ENCODE measurements around the gene NCKAP5L. TPM values are rescaled to one million over a fixed set of nuclear protein-coding genes. Genes with fewer than 3 reads are reported as not detected.

Gene NCKAP5L
- total and polyA plus RNA-seq, 9 of the 15 experiments (the other 6 are each of a cell fraction or from before 2014, with no cell fraction given), result 0.01 to 14.4 (median 3.7) TPM

DNA sequence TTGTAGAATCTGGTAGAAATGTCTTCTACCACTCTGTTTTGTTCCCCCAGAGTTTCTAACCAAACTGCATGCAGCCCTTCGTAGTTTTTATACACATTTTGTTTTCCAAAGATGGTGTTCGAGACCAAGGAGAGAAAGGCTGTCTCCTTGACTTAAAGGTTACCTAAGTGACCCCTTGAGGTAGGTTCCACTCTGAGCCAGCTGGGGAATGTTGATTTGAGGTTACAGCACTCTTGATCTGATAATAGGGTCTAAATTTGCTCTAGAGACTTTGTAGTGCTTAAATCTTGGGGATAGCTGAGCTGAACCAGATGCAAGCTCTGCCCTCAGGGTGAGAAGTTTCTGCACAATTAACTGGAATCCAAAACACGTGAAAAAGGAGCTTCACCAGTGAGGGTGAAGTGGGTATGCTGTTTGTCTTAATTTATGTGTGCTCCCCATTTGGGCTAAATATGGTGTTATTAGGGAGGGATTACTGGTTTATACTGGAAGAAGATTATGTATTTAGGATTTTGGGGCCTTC is 83.8 kb downstream of the NCKAP5L start (continued):
- TF ChIP-seq ZNF592 (IDR thresholded peaks at IDR 0.05), result no peak
- TF ChIP-seq RCOR1 (IDR thresholded peaks at IDR 0.05; ENCODE audit: borderline replicate concordance in 1 of 2, low read depth in 2 of 2, low read length in 2 of 2), result peak in 1 of 2 experiments; percentile 29; a peak in 1 of 4 replicates

GRCh38 chr12:49741882-49742620 is 86.2 kb downstream of the NCKAP5L start:
- Histone ChIP-seq H3K4me1 (replicated peaks in 1 of 2; ENCODE audit: control insufficient read depth in 2 of 2, insufficient read depth in 2 of 2, low read length in 2 of 2) (peaks cover 10 to 18% of the 10 kb centered on the region in 2 experiments), H4K20me1 (replicated peaks; ENCODE audit: control insufficient read depth, insufficient read depth, low read length) (peaks cover 36% of the 10 kb centered on the region), H3K27ac (ENCODE audit: extremely low read depth, low read depth, low read length) (peak overlapping the region; percentile 99), H3K4me2 (ENCODE audit: insufficient read depth, low read length) (peak overlapping the region; percentile 100), H3K36me3 (ENCODE audit: control insufficient read depth, insufficient read depth, low read length) (peaks cover 34% of the 10 kb centered on the region), H3K27me3 (ENCODE audit: control insufficient read depth in 2 of 2, insufficient read depth in 2 of 2, low read length in 2 of 2) (no peaks in the 10 kb centered on the region), H2AFZ (ENCODE audit: low read depth, low read length) (peak overlapping the region; percentile 94), H3K9me3 (replicated peaks; ENCODE audit: control insufficient read depth, insufficient read depth, low read depth, low read length) (0 out of 2 replicates have a peak, but pooled peaks cover 2% of the 10 kb centered on the region), H3K79me2 (ENCODE audit: control insufficient read depth, insufficient read depth, low read length) (peaks cover 56% of the 10 kb centered on the region), H3K4me3 (peak overlapping the region; percentile 71), H3K9ac (ENCODE audit: insufficient read depth in 1 of 2, low read depth in 2 of 2, low read length in 2 of 2) (peak overlapping the region; percentile 93 to 94), H3K9me1 (ENCODE audit: control insufficient read depth, insufficient read depth, low read length) (peaks cover 4% of the 10 kb centered on the region)
- intact Hi-C loops (cut with micrococcal nuclease) (loop anchor here (1.0 to 2.0 kb wide), 3 partner anchors 35 to 86 kb away; partner anchors contain the start of genes FMNL3 and NCKAP5L), in situ Hi-C loops (cut with MboI) (no loop called here)
- ChIA-PET CTCF (ENCODE audit: low intra/inter-chr PET ratio) (interaction anchor here (0.7 to 0.9 kb wide), 2 partner anchors 8 to 97 kb away, joined by 3 read pairs; no protein-coding TSS in a partner anchor), POLR2A (interaction anchor here (0.5 to 2.2 kb wide), 51 partner anchors 8 to 439 kb away, joined by 3 to 21 read pairs (median 4); partner anchors contain the start of gene RACGAP1)
- peak; percentile 67 to 92 (median 75) for DNase-seq (ENCODE audit: extremely low read depth in 1 of 4, low spot score in 3 of 4)
- no peak for FAIRE-seq
- WGBS (ENCODE audit: insufficient coverage, low coverage, missing lambda C conversion rate), result under 1% methylated on average over 30 of the region's 35 CpGs
- BruUV-seq (replicated peaks), result TSS peak; percentile 42
- ATAC-seq, result peak; percentile 87
- TF ChIP-seq PCBP2 (IDR thresholded peaks at IDR 0.05; ENCODE audit: low read depth, low read length, poor library complexity, severe bottlenecking) (no peak), ZNF41 (CRISPR knock-in tag; conservative IDR thresholded peaks at IDR 0.05) (no peak), RBM15 (IDR thresholded peaks at IDR 0.05; ENCODE audit: insufficient read depth, low read length) (no peak), HDGF (IDR thresholded peaks at IDR 0.05) (no peak), ADNP (tag; IDR thresholded peaks at IDR 0.05) (no peak), ZNF518B (CRISPR knock-in tag; IDR thresholded peaks at IDR 0.05) (no peak), ZNF3 (CRISPR knock-in tag; IDR thresholded peaks at IDR 0.05) (no peak), EGR1 (conservative IDR thresholded peaks at IDR 0.05) (no peak), SPI1 (IDR thresholded peaks at IDR 0.05; ENCODE audit: borderline replicate concordance, low read depth, low read length) (peak; percentile 32; the same call in 1 of the 2 replicates), NR1H2 (CRISPR knock-in tag; IDR thresholded peaks at IDR 0.05) (no peak)

Measured in K562 (cell line).